Esophagus mucosa (tissue), 1 donor: ENCODE measurements around the gene KIAA0930. TPM values are rescaled to one million over a fixed set of nuclear protein-coding genes. Genes with fewer than 3 reads are reported as not detected.
A peak's percentile ranks its signal among the peaks of the same experiment; 100 is the strongest.
"Not testable (repeated sequence)": the region's sequence is repeated elsewhere in the genome, so short reads cannot be mapped to it uniquely, and the experiment has no call there.

Experiments used
- ATAC-seq: fragments of 200-7000 bp; cut with Tn5 transposase; one replicate; pipeline ENCODE4 v1.9.1; 2020
- total RNA-seq: library from RNA; stranded (reverse); gene quantifications from one replicate; pipeline ENCODE4 v1.2.4, GENCODE V29; 2023
- donor health status: DM: yes; HTN: yes; CAD: no.

KIAA0930 gene
- total RNA-seq, 1 donor from 2014 or later, result 45.4 TPM

- peak; percentile 28 for ATAC-seq
Measured at GRCh38 chr22:45262931-45263462, 22.3 kb upstream of the KIAA0930 start.

GRCh38 chr22:45262195-45262930 lies 21.7 kb upstream of the KIAA0930 start:
- no peak for ATAC-seq

- no peak for ATAC-seq
Measured at GRCh38 chr22:45261407-45262088, 20.9 kb upstream of the KIAA0930 start.

GRCh38 chr22:45260395-45260759 lies 19.7 kb upstream of the KIAA0930 start:
- ATAC-seq, result not testable (repeated sequence)

GRCh38 chr22:45259754-45260394 lies 19.2 kb upstream of the KIAA0930 start:
- peak; percentile 19 for ATAC-seq

- ATAC-seq, result not testable (repeated sequence)
Measured at GRCh38 chr22:45257941-45258340, 17.2 kb upstream of the KIAA0930 start.

- no peak for ATAC-seq
Measured at GRCh38 chr22:45254789-45255278, 14.1 kb upstream of the KIAA0930 start.

GRCh38 chr22:45254388-45254787 lies 13.7 kb upstream of the KIAA0930 start:
- no peak for ATAC-seq

- ATAC-seq, result no peak
Measured at GRCh38 chr22:45253039-45253641, 12.4 kb upstream of the KIAA0930 start.

- no peak for ATAC-seq
Measured at GRCh38 chr22:45251825-45252224, 11.1 kb upstream of the KIAA0930 start.

GRCh38 chr22:45248832-45249561 lies 8.3 kb upstream of the KIAA0930 start:
- peak; percentile 46 for ATAC-seq

- ATAC-seq, result peak; percentile 57
Measured at GRCh38 chr22:45246060-45246985, 5.6 kb upstream of the KIAA0930 start.

GRCh38 chr22:45244916-45245315 lies 4.2 kb upstream of the KIAA0930 start:
- ATAC-seq, result no peak

GRCh38 chr22:45242778-45243191 lies 2.1 kb upstream of the KIAA0930 start:
- no peak for ATAC-seq

GRCh38 chr22:45240104-45240809 lies 437 bp downstream of the KIAA0930 start:
- peak; percentile 20 for ATAC-seq

- no peak for ATAC-seq
Measured at GRCh38 chr22:45239681-45240051, 1.0 kb downstream of the KIAA0930 start.

GRCh38 chr22:45238957-45239680 lies 1.6 kb downstream of the KIAA0930 start:
- peak; percentile 31 for ATAC-seq

GRCh38 chr22:45238076-45238956 lies 2.4 kb downstream of the KIAA0930 start:
- ATAC-seq, result no peak
